ENCODE results near the gene CDH8.

- TF ChIP-seq CTCF (IDR thresholded peaks at IDR 0.05) (no peak), POLR2A (IDR thresholded peaks at IDR 0.05) (no peak)
Observed at GRCh38 chr16:61792194-61792909, 243.9 kb downstream of the CDH8 start.

Data from thyroid gland (tissue), 4 donors.